ENCODE data around the gene ALDH2.
"Not testable (repeated sequence)": the region's sequence is repeated elsewhere in the genome, so short reads cannot be mapped to it uniquely, and the experiment has no call there.

ALDH2 gene

DNA sequence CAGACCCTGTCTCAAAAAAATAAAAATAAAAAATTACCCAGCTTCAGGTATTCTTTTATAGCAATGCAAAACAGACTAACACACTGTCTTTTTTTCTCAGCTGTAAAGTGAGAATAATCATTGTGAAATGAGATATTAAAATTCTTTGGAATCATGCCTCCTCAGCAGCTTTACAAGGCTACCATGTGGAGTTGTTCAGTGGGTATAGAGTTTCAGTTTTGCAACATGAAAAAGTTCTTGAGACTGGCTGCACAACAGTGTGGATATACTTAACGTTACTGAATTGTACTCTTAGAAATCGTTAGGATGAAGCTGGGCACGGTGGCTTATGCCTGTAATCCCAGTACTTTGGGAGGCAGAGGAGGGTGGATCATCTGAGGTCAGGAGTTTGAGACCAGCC, 59.6 kb downstream of the ALDH2 start:
- DNase-seq (ENCODE audit: low read depth in 2 of 2), result no peak

DNA sequence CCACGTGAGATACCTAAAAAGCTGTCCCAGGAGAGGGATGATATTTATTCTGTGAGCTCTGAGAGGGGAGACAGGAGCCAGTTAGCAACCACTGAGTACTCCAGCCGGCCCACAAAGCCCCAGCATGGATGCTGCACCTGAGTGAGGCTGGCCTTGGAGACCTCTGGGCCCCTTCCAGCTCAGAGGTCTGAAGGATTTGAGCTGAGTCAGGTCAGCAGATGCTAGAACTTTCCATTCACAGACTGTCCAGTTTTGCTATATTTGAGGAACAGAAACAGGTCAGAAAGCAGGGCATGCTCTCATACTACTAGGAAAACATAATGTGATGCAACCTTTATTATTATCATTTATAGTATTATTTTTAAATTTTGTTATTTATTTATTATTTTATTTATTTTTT, 60.3 kb downstream of the ALDH2 start:
- no peak for DNase-seq (ENCODE audit: low read depth in 2 of 2)

DNA sequence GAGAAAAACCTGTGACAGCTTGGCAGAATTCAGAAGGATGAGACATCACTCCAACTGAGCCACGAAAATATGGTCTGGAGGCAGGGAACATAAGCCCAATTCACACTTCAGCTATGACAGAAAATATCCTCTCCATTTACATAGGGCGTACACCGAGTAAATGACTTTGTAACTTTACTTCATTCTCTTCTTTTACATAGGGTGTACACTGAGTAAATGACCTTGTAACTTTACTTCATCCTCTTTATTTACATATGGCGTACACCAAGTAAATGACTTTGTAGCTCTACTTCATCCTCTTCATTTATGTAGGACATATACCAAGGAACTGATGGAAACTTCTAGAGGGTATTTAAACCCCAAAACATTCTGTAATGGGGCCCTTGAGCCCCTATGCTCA, 61.2 kb downstream of the ALDH2 start:
- DNase-seq (ENCODE audit: low read depth in 2 of 2), result no peak

DNA sequence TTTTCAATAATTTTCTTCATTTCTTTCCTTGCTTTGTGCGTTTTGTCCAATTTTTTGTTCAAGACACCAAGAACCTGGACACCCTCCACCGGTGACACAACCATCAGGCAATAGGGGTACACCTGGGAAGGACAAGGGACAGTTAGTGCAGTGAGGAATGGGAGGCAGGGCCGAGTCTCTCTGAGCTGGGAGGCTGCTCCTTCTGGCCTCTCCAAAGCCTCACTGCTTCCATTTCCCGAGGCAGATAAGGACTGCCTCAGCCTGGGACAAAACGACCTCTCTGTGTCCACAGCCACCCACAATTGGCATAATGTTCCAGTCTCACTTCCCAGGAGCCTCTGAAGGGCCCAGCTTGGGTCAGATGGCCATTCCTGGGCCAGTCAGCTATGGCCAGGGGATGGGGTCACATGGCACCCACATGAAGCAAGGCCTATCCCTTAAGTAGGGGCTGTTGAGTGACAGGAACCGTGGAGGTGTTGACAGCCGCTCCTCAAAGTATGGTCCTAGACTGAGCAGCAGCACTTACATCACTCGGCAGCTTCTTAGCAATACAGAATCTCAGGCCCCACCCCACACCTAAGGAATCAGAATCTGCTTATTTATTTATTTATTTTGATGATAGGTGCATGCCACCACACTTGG, 61.7 kb downstream of the ALDH2 start:
- no peak for DNase-seq (ENCODE audit: low read depth in 2 of 2)

- DNase-seq (ENCODE audit: low read depth in 2 of 2), result not testable (repeated sequence)
Measured at GRCh38 chr12:111829635-111830034, 62.9 kb downstream of the ALDH2 start.

DNA sequence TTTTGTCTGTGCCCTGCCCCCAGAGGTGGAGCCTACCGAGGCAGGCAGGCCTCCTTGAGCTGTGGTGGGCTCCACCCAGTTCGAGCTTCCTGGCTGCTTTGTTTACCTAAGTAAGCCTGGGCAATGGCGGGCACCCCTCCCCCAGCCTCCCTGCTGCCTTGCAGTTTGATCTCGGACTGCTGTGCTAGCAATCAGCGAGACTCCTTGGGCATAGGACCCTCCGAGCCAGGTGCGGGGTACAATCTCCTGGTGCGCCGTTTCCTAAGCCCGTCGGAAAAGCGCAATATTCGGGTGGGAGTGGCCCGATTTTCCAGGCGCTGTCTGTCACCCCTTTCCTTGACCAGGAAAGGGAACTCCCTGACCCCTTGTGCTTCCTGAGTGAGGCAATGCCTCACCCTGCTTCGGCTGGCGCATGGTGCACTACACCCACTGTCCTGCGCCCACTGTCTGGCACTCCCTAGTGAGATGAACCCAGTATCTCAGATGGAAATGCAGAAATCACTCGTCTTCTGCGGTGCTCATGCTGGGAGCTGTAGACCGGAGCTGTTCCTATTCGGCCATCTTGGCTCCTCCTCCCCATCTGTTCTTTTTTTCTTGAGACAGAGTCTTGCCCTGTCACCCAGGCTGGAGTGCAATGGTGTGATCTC, 68.1 kb downstream of the ALDH2 start:
- DNase-seq (ENCODE audit: low read depth in 2 of 2), result not testable (repeated sequence)

DNA sequence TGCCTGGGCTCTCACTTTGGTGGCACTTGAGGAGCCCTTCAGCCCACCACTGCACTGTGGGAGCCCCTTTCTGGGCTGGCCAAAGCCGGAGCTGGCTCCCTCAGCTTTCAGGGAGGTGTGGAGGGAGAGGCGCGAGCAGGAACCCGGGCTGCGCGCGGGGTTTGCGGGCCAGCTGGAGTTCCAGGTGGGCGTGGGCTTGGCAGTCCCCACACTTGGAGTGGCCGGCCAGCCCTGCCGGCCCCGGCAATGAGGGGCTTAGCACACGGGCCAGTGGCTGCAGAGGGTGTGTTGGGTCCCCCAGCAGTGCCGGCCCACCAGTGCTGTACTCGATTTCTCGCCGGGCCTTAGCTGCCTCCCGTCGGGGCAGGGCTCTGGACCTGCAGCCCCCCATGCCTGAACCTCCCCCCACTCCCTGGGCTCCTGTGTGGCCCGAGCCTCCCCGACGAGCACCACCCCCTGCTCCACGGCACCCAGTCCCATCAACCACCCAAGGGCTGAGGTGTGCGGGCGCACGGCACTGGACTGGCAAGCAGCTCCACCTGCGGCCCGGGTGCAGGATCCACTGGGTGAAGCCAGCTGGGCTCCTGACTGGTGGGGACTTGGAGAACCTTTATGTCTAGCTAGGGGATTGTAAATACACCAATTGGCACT, 68.9 kb downstream of the ALDH2 start:
- DNase-seq (ENCODE audit: low read depth in 2 of 2), result not testable (repeated sequence)

DNA sequence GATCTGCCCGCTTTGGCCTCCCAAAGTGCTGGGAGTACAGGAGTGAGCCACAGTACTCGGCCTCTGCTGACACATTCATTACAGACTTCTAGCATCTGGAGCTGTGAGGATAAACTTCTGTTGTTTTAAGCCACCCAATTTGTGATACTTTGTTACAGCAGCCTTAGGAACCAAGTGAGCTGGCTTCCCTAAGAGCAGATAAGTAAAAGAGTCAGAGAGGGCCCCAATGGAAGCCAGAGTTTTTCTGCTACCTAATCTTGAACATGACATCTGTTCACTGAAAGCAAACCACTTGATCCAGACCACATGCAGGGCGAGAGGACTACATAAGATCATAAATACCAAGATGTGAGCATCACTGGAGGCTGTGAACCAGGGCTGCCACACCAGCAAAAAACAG, 71.6 kb downstream of the ALDH2 start:
- DNase-seq (ENCODE audit: low read depth in 2 of 2), result no peak

DNA sequence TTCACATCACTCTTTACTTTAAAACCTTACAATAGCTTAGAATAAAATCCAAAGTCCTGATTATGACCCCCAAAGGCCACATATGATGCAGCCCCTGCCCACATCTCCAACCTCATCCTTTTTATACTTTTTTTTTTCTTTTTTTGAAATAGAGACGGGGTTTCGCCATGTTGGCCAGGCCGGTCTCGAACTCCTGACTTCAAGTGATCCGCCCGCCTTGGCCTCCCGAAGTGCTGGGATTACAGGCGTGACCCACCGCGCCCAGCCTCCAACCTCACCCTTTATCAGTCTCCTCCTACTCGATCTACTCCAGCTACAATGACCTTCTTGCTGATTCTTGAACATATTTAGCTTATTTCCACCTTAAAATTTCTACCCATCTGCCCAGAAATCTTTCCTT, 74.1 kb downstream of the ALDH2 start:
- DNase-seq (ENCODE audit: low read depth in 2 of 2), result no peak

GRCh38 chr12:111841236-111841749, 74.6 kb downstream of the ALDH2 start:
- DNase-seq (ENCODE audit: low read depth in 2 of 2), result no peak

- DNase-seq (ENCODE audit: low read depth in 2 of 2), result peak; percentile 93 to 97
Measured at GRCh38 chr12:111841750-111842555, 75.2 kb downstream of the ALDH2 start, which contains the start of gene MAPKAPK5. Gene MAPKAPK5 (plus strand): TSS chr12:111842228. CDS start chr12:111842734, 506 bp downstream.

GRCh38 chr12:111842556-111843396, 76.0 kb downstream of the ALDH2 start:
- peak in 1 of 2 donors; percentile 7 for DNase-seq (ENCODE audit: low read depth in 2 of 2)

DNA sequence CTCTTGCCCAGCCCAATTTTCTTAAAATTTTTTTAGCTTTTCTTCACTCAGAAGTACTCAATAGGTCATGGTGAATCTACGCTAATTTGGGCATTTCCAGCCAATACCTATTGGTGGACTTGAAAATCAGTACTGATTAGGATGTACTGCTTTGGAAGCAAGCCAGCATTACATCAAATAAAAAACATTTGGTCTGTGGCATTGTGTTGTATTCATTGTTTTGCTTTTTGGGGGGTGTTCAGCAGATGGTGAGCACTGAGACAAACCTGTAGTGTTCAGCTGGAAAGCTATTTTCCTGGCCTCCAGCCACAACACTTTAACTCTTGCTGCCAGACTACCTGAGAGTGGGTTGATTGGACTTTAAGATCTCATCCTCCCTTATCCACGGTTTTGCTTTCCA, 79.3 kb downstream of the ALDH2 start:
- DNase-seq (ENCODE audit: low read depth in 2 of 2), result no peak

DNA sequence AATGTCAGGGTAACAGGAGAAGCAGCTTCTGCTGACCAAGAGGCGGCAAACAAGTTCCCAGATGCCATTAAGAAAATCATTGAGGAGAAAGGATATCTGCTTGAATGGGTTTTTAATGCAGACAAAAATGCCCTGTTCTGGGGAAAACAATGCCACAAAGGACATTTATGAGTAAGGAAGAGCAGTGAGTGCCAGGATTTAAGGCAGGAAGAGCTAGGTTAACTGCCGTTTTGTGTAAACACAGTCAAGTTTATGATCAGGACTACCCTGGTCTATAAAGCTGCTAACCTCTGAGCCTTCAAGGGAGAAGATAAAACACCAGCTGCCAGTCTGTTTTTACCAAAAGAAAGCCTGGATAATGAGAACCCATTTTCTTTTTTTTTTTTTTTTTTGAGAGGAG, 83.8 kb downstream of the ALDH2 start:
- DNase-seq (ENCODE audit: low read depth in 2 of 2), result no peak

- DNase-seq (ENCODE audit: low read depth in 2 of 2), result no peak
Measured at GRCh38 chr12:111858186-111858585, 91.5 kb downstream of the ALDH2 start.

DNA sequence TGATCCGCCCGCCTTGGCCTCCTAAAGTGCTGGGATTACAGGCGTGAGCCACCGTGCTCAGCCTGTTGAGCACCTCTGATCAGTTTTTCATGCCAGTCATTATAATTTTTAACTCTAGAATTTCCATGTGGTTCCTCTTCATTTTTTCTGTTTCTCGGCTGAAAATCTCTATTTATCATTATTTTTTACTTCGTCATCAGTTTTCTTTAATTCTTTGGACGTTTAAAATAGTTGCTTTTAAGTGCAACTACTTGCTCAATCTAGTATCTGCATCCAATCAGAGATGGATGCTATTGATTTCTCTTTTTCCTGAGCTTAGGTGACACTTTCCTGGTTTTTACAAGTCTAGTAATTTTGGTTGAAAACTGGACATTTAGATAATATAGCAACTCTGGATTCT, 92.0 kb downstream of the ALDH2 start:
- DNase-seq (ENCODE audit: low read depth in 2 of 2), result no peak

DNA sequence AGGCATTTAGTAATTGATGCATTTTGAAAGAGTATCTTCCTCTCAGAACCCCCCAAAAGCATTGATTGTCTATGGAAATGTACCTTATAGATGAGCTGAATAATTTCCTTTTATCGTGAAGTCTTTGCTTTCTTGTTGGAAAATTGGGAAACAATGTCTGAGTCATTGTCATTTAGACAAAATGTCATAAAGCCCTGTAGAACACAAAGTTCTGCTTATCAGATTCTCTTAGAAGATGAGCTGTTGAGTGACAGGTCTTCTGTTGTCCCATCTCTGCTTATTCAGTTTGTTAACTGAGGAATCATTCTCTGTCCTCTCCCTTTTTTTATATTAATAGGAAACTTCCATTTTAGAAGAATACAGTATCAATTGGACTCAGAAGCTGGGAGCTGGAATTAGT, 98.2 kb downstream of the ALDH2 start:
- DNase-seq (ENCODE audit: low read depth in 2 of 2), result no peak

Measured in stimulated activated CD8-positive, alpha-beta memory T cell treated with anti-CD3 and anti-CD28 coated beads, Interleukin-2, amount 100 ng/mL, for 48 hours (primary cell).